ENCODE results near the gene SDHAF3.

- TF ChIP-seq, protein P1, sequence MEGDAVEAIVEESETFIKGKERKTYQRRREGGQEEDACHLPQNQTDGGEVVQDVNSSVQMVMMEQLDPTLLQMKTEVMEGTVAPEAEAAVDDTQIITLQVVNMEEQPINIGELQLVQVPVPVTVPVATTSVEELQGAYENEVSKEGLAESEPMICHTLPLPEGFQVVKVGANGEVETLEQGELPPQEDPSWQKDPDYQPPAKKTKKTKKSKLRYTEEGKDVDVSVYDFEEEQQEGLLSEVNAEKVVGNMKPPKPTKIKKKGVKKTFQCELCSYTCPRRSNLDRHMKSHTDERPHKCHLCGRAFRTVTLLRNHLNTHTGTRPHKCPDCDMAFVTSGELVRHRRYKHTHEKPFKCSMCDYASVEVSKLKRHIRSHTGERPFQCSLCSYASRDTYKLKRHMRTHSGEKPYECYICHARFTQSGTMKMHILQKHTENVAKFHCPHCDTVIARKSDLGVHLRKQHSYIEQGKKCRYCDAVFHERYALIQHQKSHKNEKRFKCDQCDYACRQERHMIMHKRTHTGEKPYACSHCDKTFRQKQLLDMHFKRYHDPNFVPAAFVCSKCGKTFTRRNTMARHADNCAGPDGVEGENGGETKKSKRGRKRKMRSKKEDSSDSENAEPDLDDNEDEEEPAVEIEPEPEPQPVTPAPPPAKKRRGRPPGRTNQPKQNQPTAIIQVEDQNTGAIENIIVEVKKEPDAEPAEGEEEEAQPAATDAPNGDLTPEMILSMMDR (IDR thresholded peaks at IDR 0.05): no peak
- no peak for TF ChIP-seq ZFX (IDR thresholded peaks at IDR 0.05; ENCODE audit: borderline replicate concordance)
Observed at GRCh38 chr7:97096661-97097060, 20.8 kb upstream of the SDHAF3 start.
